ENCODE results near the gene LMX1A.

LMX1A gene

GRCh38 chr1:165226326-165226725 lies 130.2 kb downstream of the LMX1A start:
- TF ChIP-seq BACH2 (CRISPR knock-in tag; IDR thresholded peaks at IDR 0.05; ENCODE audit: borderline replicate concordance): no peak
- TF ChIP-seq, protein P1, sequence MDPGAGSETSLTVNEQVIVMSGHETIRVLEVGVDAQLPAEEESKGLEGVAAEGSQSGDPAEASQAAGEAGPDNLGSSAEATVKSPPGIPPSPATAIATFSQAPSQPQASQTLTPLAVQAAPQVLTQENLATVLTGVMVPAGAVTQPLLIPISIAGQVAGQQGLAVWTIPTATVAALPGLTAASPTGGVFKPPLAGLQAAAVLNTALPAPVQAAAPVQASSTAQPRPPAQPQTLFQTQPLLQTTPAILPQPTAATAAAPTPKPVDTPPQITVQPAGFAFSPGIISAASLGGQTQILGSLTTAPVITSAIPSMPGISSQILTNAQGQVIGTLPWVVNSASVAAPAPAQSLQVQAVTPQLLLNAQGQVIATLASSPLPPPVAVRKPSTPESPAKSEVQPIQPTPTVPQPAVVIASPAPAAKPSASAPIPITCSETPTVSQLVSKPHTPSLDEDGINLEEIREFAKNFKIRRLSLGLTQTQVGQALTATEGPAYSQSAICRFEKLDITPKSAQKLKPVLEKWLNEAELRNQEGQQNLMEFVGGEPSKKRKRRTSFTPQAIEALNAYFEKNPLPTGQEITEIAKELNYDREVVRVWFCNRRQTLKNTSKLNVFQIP (CRISPR knock-in tag; IDR thresholded peaks at IDR 0.05; ENCODE audit: borderline replicate concordance, low read depth): no peak
- no peak for TF ChIP-seq ZNF8 (CRISPR knock-in tag; IDR thresholded peaks at IDR 0.05)
- TF ChIP-seq ESRRG (CRISPR knock-in tag; IDR thresholded peaks at IDR 0.05): no peak
- no peak for TF ChIP-seq ZFP3 (CRISPR knock-in tag; IDR thresholded peaks at IDR 0.05)
- no peak for TF ChIP-seq GLIS3 (CRISPR knock-in tag; IDR thresholded peaks at IDR 0.05)
- TF ChIP-seq ZC3H10 (CRISPR knock-in tag; IDR thresholded peaks at IDR 0.05): no peak
- no peak for TF ChIP-seq RARB (CRISPR knock-in tag; IDR thresholded peaks at IDR 0.05)
- no peak for TF ChIP-seq OSR1 (CRISPR knock-in tag; IDR thresholded peaks at IDR 0.05)
- no peak for ATAC-seq

DNA sequence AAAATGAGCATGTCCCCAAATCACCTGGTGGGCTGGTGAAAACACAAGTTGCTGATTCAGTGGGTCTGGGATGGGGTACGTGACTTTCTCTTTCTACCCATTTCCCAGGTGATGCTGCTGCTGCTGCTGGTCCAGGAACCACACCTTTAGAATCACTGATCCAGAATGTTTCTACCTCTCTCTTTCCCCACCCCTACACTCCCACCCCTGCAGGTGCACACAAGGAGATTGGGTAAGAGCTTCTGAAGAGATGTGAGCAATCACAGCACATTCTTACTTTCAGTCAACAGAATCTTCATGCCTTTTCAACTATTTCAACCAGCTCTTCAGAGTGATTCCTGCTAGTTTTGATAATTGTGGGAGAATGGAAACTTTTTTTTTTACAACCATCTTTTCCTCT lies 130.9 kb downstream of the LMX1A start:
- ATAC-seq: no peak

DNA sequence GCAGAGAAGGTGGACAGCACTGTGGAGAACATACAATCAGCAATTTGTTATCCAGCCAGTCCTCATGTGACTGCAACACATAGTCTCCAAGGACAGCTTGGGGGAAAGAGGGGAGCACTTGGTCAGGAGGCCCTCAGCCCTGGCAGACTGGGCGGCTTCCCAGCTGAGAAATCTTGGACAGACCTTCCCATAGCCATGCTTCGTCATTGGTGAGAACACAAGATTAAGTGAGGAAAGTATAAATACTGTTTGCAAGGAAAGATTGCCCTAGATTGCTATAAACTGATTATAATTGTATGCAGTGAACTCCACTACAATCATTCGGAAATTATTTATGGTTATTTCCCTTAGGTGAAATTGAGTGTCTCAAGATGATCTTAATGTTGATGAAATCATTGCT lies 131.5 kb downstream of the LMX1A start:
- no peak for ATAC-seq
- TF ChIP-seq ESRRG (CRISPR knock-in tag; IDR thresholded peaks at IDR 0.05): no peak
- TF ChIP-seq ZNF70 (CRISPR knock-in tag; IDR thresholded peaks at IDR 0.05): no peak
- TF ChIP-seq PPARA (CRISPR knock-in tag; IDR thresholded peaks at IDR 0.05; ENCODE audit: borderline replicate concordance): no peak
- no peak for TF ChIP-seq TSHZ2 (CRISPR knock-in tag; IDR thresholded peaks at IDR 0.05)
- TF ChIP-seq TCF4 (CRISPR knock-in tag; IDR thresholded peaks at IDR 0.05; ENCODE audit: borderline replicate concordance): no peak
- TF ChIP-seq SNAI2 (CRISPR knock-in tag; IDR thresholded peaks at IDR 0.05): no peak
- TF ChIP-seq, protein P2, sequence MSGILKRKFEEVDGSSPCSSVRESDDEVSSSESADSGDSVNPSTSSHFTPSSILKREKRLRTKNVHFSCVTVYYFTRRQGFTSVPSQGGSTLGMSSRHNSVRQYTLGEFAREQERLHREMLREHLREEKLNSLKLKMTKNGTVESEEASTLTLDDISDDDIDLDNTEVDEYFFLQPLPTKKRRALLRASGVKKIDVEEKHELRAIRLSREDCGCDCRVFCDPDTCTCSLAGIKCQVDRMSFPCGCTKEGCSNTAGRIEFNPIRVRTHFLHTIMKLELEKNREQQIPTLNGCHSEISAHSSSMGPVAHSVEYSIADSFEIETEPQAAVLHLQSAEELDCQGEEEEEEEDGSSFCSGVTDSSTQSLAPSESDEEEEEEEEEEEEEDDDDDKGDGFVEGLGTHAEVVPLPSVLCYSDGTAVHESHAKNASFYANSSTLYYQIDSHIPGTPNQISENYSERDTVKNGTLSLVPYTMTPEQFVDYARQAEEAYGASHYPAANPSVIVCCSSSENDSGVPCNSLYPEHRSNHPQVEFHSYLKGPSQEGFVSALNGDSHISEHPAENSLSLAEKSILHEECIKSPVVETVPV (CRISPR knock-in tag; IDR thresholded peaks at IDR 0.05): no peak
- TF ChIP-seq, protein P3, sequence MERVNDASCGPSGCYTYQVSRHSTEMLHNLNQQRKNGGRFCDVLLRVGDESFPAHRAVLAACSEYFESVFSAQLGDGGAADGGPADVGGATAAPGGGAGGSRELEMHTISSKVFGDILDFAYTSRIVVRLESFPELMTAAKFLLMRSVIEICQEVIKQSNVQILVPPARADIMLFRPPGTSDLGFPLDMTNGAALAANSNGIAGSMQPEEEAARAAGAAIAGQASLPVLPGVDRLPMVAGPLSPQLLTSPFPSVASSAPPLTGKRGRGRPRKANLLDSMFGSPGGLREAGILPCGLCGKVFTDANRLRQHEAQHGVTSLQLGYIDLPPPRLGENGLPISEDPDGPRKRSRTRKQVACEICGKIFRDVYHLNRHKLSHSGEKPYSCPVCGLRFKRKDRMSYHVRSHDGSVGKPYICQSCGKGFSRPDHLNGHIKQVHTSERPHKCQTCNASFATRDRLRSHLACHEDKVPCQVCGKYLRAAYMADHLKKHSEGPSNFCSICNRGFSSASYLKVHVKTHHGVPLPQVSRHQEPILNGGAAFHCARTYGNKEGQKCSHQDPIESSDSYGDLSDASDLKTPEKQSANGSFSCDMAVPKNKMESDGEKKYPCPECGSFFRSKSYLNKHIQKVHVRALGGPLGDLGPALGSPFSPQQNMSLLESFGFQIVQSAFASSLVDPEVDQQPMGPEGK (CRISPR knock-in tag; IDR thresholded peaks at IDR 0.05; ENCODE audit: borderline replicate concordance): no peak
- no peak for TF ChIP-seq ZFP3 (CRISPR knock-in tag; IDR thresholded peaks at IDR 0.05)

More for the DNA sequence above, 130.9 kb downstream of the LMX1A start:
- no peak for TF ChIP-seq SNAI2 (CRISPR knock-in tag; IDR thresholded peaks at IDR 0.05)
- no peak for TF ChIP-seq ZFP3 (CRISPR knock-in tag; IDR thresholded peaks at IDR 0.05)
- TF ChIP-seq PPARA (CRISPR knock-in tag; IDR thresholded peaks at IDR 0.05; ENCODE audit: borderline replicate concordance): no peak
- TF ChIP-seq TSHZ2 (CRISPR knock-in tag; IDR thresholded peaks at IDR 0.05): no peak
- TF ChIP-seq TCF4 (CRISPR knock-in tag; IDR thresholded peaks at IDR 0.05; ENCODE audit: borderline replicate concordance): no peak
- TF ChIP-seq, protein P2 (CRISPR knock-in tag; IDR thresholded peaks at IDR 0.05): no peak
- TF ChIP-seq, protein P3 (CRISPR knock-in tag; IDR thresholded peaks at IDR 0.05; ENCODE audit: borderline replicate concordance): no peak
- TF ChIP-seq OSR1 (CRISPR knock-in tag; IDR thresholded peaks at IDR 0.05): no peak
